Fibroblast of lung (primary cell): ENCODE measurements around the gene MOCOS. TPM values are rescaled to one million over a fixed set of nuclear protein-coding genes. Genes with fewer than 3 reads are reported as not detected.
A peak's percentile ranks its signal among the peaks of the same experiment; 100 is the strongest.

Source experiments
- DNase-seq, 2 donors: peaks; one replicate each; pipeline versions ENCODE4 v3.0.0 to v3.0.0-alpha.2; 2010; ENCODE audit warnings: low read depth in 2 of 2
- H2AFZ ChIP-seq: 2 replicates; pipeline ENCODE4 v1.5.1; 2012; ENCODE audit warnings: low read length, control low read depth, inconsistent platforms
- H3K27ac ChIP-seq: 2 replicates; pipeline ENCODE4 v1.5.1; 2011; ENCODE audit warnings: low read length, control low read depth; ENCODE audit not compliant: insufficient read depth
- H3K27me3 ChIP-seq: 2 replicates; pipeline ENCODE4 v1.5.1; 2011; ENCODE audit warnings: mild to moderate bottlenecking, low read length; ENCODE audit not compliant: control insufficient read depth, insufficient read depth
- H3K36me3 ChIP-seq: 2 replicates; pipeline ENCODE4 v1.5.1; 2011; ENCODE audit warnings: low read length; ENCODE audit not compliant: control insufficient read depth, insufficient read depth
- H3K4me1 ChIP-seq: 2 replicates; pipeline ENCODE4 v1.5.1; 2011; ENCODE audit warnings: low read length; ENCODE audit not compliant: control insufficient read depth, insufficient read depth; ENCODE audit errors: extremely low read depth
- H3K4me2 ChIP-seq: 2 replicates; pipeline ENCODE4 v1.5.1; 2011; ENCODE audit warnings: low read length, control low read depth; ENCODE audit not compliant: insufficient read depth; ENCODE audit errors: extremely low read depth
- H3K4me3 ChIP-seq, 4 experiments: fragments of 200-600 bp in 1 of 4; sonication (generic) in 1 of 4; replicated peaks in 1 of 4; 2 replicates each; pipeline ENCODE4 v1.5.1; 2011 to 2016; ENCODE audit warnings: low read length in 4 of 4, low read depth in 3 of 4, mild to moderate bottlenecking in 3 of 4, control low read depth in 2 of 4, inconsistent platforms in 1 of 4, mixed read lengths in 1 of 4; ENCODE audit not compliant: insufficient read depth in 1 of 4; ENCODE audit errors: control extremely low read depth in 1 of 4
- H3K79me2 ChIP-seq: 2 replicates; pipeline ENCODE4 v1.5.1; 2012; ENCODE audit warnings: mild to moderate bottlenecking, low read length, inconsistent platforms; ENCODE audit not compliant: control insufficient read depth, insufficient read depth
- H3K9ac ChIP-seq: 2 replicates; pipeline ENCODE4 v1.5.1; 2011; ENCODE audit warnings: mild to moderate bottlenecking, low read length, control low read depth; ENCODE audit not compliant: insufficient read depth
- H3K9me3 ChIP-seq: 2 replicates; pipeline ENCODE4 v1.5.1; 2012; ENCODE audit warnings: low read depth, low read length; ENCODE audit not compliant: control insufficient read depth, insufficient read depth
- H4K20me1 ChIP-seq: 2 replicates; pipeline ENCODE4 v1.5.1; 2011; ENCODE audit warnings: low read length; ENCODE audit not compliant: control insufficient read depth, insufficient read depth; ENCODE audit errors: extremely low read depth
- CTCF ChIP-seq, 2 donors: IDR thresholded peaks in 1 of 2; conservative IDR thresholded peaks in 1 of 2; 1 replicate in 1 of 2; 2 replicates in 1 of 2; pipeline ENCODE4 v1.5.1; 2011 to 2012; ENCODE audit warnings: low read length in 2 of 2, control low read depth in 1 of 2, inconsistent platforms in 1 of 2, low read depth in 1 of 2, mild to moderate bottlenecking in 1 of 2
- EZH2 ChIP-seq: IDR thresholded peaks from 2 replicates; pipeline ENCODE4 v1.5.1; 2012; ENCODE audit warnings: low read length, control low read depth, mild to moderate bottlenecking; ENCODE audit errors: missing control alignments
- polyA minus RNA-seq: library from RNA; depleted of rRNA, polyadenylated mRNA; stranded (reverse); fragments of >200 nt; gene quantifications from 2 replicates; pipeline ENCODE4 v1.2.3, GENCODE V29; 2011; ENCODE audit warnings: low replicate concordance
- polyA plus RNA-seq, 2 donors: library from polyadenylated mRNA; depleted of rRNA in 1 of 2; stranded (reverse) in 1 of 2; unstranded in 1 of 2; fragments of >200 nt; gene quantifications; 2 replicates each; pipeline ENCODE4 v1.2.1, GENCODE V29; 2011 to 2012; ENCODE audit warnings: missing spikeins in 1 of 2
- total RNA-seq: library from RNA; depleted of rRNA; stranded (reverse); fragments of >200 nt; gene quantifications from 2 replicates; pipeline ENCODE4 v1.2.1, GENCODE V29; 2014

MOCOS gene
- total RNA-seq: 9.0 and 13.9 TPM in 2 replicates
- polyA plus RNA-seq: 2.0 TPM in 2 replicates
- 1.9 and 2.3 TPM in 2 replicates for polyA plus RNA-seq (2012)
- polyA minus RNA-seq: 6.2 and 6.6 TPM in 2 replicates

GRCh38 chr18:36187193-36187825, at the start of gene MOCOS:
Gene MOCOS (plus strand): TSS chr18:36187497. CDS start chr18:36187540, 43 bp downstream.
- H2AFZ ChIP-seq: peak within 1 kb of the TSS; percentile 93
- no peaks in the 10 kb centered on the region for H3K36me3 ChIP-seq
- no peaks in the 10 kb centered on the region for H3K27me3 ChIP-seq
- peak within 1 kb of the TSS; percentile 41 for H3K27ac ChIP-seq
- H3K4me3 ChIP-seq: peak within 1 kb of the TSS; percentile 60 to 91 (median 78)
- H3K9me3 ChIP-seq: no peaks in the 10 kb centered on the region
- peak within 1 kb of the TSS; percentile 78 for H3K9ac ChIP-seq
- TF ChIP-seq CTCF (conservative IDR thresholded peaks at IDR 0.05 in 1 of 2, IDR thresholded peaks at IDR 0.05 in 1 of 2; ENCODE audit: low read depth in 1 of 2, low read length in 2 of 2) (no peak), EZH2 (no peak)
- H3K4me1 ChIP-seq: no peaks in the 10 kb centered on the region
- H4K20me1 ChIP-seq: no peaks in the 10 kb centered on the region
- peak within 1 kb of the TSS; percentile 97 for H3K4me2 ChIP-seq
- peak; percentile 53 to 61 for DNase-seq
- no peaks in the 10 kb centered on the region for H3K79me2 ChIP-seq

GRCh38 chr18:36139245-36139644, 48.1 kb upstream of the MOCOS start:
- no peak overlapping the region for H2AFZ ChIP-seq
- H3K36me3 ChIP-seq: peaks cover 10% of the 10 kb centered on the region

GRCh38 chr18:36141576-36141975, 45.7 kb upstream of the MOCOS start:
- Histone ChIP-seq H3K9me3 (no peaks in the 10 kb centered on the region), H3K4me3 (no peak overlapping the region), H4K20me1 (no peaks in the 10 kb centered on the region), H3K27ac (no peak overlapping the region), H3K36me3 (peaks cover 10% of the 10 kb centered on the region), H3K4me2 (no peak overlapping the region), H2AFZ (no peak overlapping the region), H3K79me2 (no peaks in the 10 kb centered on the region), H3K9ac (no peak overlapping the region), H3K27me3 (no peaks in the 10 kb centered on the region), H3K4me1 (no peaks in the 10 kb centered on the region)
- no peak for DNase-seq
- TF ChIP-seq CTCF (conservative IDR thresholded peaks at IDR 0.05 in 1 of 2, IDR thresholded peaks at IDR 0.05 in 1 of 2; ENCODE audit: low read depth in 1 of 2, low read length in 2 of 2) (no peak), EZH2 (no peak)

More at GRCh38 chr18:36139245-36139644, 48.1 kb upstream of the MOCOS start:
- DNase-seq: no peak
- H3K27me3 ChIP-seq: no peaks in the 10 kb centered on the region
- no peak overlapping the region for H3K27ac ChIP-seq
- no peak overlapping the region for H3K9ac ChIP-seq
- H3K9me3 ChIP-seq: no peaks in the 10 kb centered on the region
- no peak overlapping the region for H3K4me2 ChIP-seq
- no peak overlapping the region for H3K4me3 ChIP-seq
- no peaks in the 10 kb centered on the region for H4K20me1 ChIP-seq
- H3K79me2 ChIP-seq: peaks cover 1% of the 10 kb centered on the region
- H3K4me1 ChIP-seq: no peaks in the 10 kb centered on the region
- no peak for TF ChIP-seq CTCF (conservative IDR thresholded peaks at IDR 0.05 in 1 of 2, IDR thresholded peaks at IDR 0.05 in 1 of 2; ENCODE audit: low read depth in 1 of 2, low read length in 2 of 2)
- no peak for TF ChIP-seq EZH2
